Activated CD8-positive, alpha-beta T cell treated with anti-CD3 and anti-CD28 coated beads for 36 hours (primary cell): ENCODE data around the gene WLS. TPM values are rescaled to one million over a fixed set of nuclear protein-coding genes. Genes with fewer than 3 reads are reported as not detected.

Source experiments
- ATAC-seq: fragments of 200-7000 bp; cut with Tn5 transposase; one replicate; pipeline ENCODE4 v1.10.0; 2021; ENCODE audit warnings: mild to moderate bottlenecking, moderate library complexity
- CTCF ChIA-PET: fragments of 350-600 bp; sonication (Branson Sonifier 250); formaldehyde crosslinking; loops from one replicate; lab custom pipeline; 2021; ENCODE audit warnings: antibody characterized with exemption; lab: Charles Lee
- POLR2A ChIA-PET: fragments of 350-600 bp; sonication (Branson Sonifier 250); formaldehyde crosslinking; loops from one replicate; lab custom pipeline; 2021; ENCODE audit warnings: antibody characterized with exemption; lab: Charles Lee
- DNase-seq: peaks from one replicate; pipeline ENCODE4 v3.0.0-alpha.2; 2020
- H3K27ac Mint-ChIP-seq: one replicate; pipeline ENCODE4 v1.8.0; 2021; ENCODE audit warnings: mild to moderate bottlenecking, mixed read lengths
- H3K27me3 Mint-ChIP-seq: one replicate; pipeline ENCODE4 v1.8.0; 2021; ENCODE audit warnings: mixed read lengths
- H3K36me3 Mint-ChIP-seq: one replicate; pipeline ENCODE4 v1.8.0; 2021; ENCODE audit warnings: low read depth, mixed read lengths
- H3K4me1 Mint-ChIP-seq: one replicate; pipeline ENCODE4 v1.8.0; 2021; ENCODE audit warnings: low read depth, mixed read lengths
- H3K4me3 Mint-ChIP-seq: one replicate; pipeline ENCODE4 v1.8.0; 2021; ENCODE audit warnings: mild to moderate bottlenecking, moderate library complexity, mixed read lengths
- H3K9me3 Mint-ChIP-seq: one replicate; pipeline ENCODE4 v1.8.0; 2021; ENCODE audit warnings: mixed read lengths
- CTCF ChIP-seq: fragments of 200-600 bp; IDR thresholded peaks from one replicate; pipeline ENCODE4 v1.8.0; 2022; ENCODE audit warnings: antibody characterized with exemption, mild to moderate bottlenecking
- intact Hi-C: fragments of 100-400 bp; cut with micrococcal nuclease; formaldehyde crosslinking; loops from one replicate; pipeline ENCODE4 v1.10.0; 2022
- total RNA-seq, 2 experiments: library from RNA; stranded (reverse); gene quantifications; one replicate each; pipeline ENCODE4 v1.2.3, GENCODE V29; 2021

Gene WLS
- total RNA-seq, 2 experiments from 2014 or later: not detected

- DNase-seq: no peak
- peaks cover under 1% of the 10 kb centered on the region for H3K4me1 Mint-ChIP-seq
- TF ChIP-seq CTCF: no peak
- no peaks in the 10 kb centered on the region for H3K36me3 Mint-ChIP-seq
- H3K4me3 Mint-ChIP-seq: no peak overlapping the region
- H3K27ac Mint-ChIP-seq: no peak overlapping the region
- POLR2A ChIA-PET: no interaction called here
- CTCF ChIA-PET: no interaction called here
- ATAC-seq: no peak
- intact Hi-C loops: no loop called here
- H3K9me3 Mint-ChIP-seq: no peaks in the 10 kb centered on the region
- peaks cover 5% of the 10 kb centered on the region for H3K27me3 Mint-ChIP-seq
Measured at GRCh38 chr1:68183895-68184294, 48.4 kb downstream of the WLS start.

- CTCF ChIA-PET: no interaction called here
- Mint-ChIP-seq H3K4me3 (no peak overlapping the region), H3K27me3 (peaks cover 5% of the 10 kb centered on the region), H3K27ac (no peak overlapping the region), H3K9me3 (no peaks in the 10 kb centered on the region), H3K4me1 (peaks cover 2% of the 10 kb centered on the region), H3K36me3 (no peaks in the 10 kb centered on the region)
- TF ChIP-seq CTCF: no peak
- intact Hi-C loops: no loop called here
- DNase-seq (no peak), ATAC-seq (no peak)
- POLR2A ChIA-PET: no interaction called here
Measured at GRCh38 chr1:68181165-68181556, 51.2 kb downstream of the WLS start.

- DNase-seq (no peak), ATAC-seq (no peak)
- Mint-ChIP-seq H3K27me3 (peaks cover 4% of the 10 kb centered on the region), H3K4me1 (peaks cover 2% of the 10 kb centered on the region), H3K27ac (no peak overlapping the region), H3K4me3 (no peak overlapping the region), H3K36me3 (no peaks in the 10 kb centered on the region), H3K9me3 (peaks cover 1% of the 10 kb centered on the region)
- intact Hi-C loops: no loop called here
- ChIA-PET CTCF (no interaction called here), POLR2A (no interaction called here)
- no peak for TF ChIP-seq CTCF
Measured at GRCh38 chr1:68180441-68181164, 51.7 kb downstream of the WLS start.

GRCh38 chr1:68178821-68179490, 53.4 kb downstream of the WLS start:
- TF ChIP-seq CTCF: no peak
- H3K27ac Mint-ChIP-seq: no peak overlapping the region
- H3K4me1 Mint-ChIP-seq: peaks cover 2% of the 10 kb centered on the region
- POLR2A ChIA-PET: no interaction called here
- no peaks in the 10 kb centered on the region for H3K36me3 Mint-ChIP-seq
- ATAC-seq (peak; percentile 47), DNase-seq (no peak)
- intact Hi-C loops: no loop called here
- CTCF ChIA-PET: no interaction called here
- peaks cover 3% of the 10 kb centered on the region for H3K9me3 Mint-ChIP-seq
- H3K27me3 Mint-ChIP-seq: no peaks in the 10 kb centered on the region
- no peak overlapping the region for H3K4me3 Mint-ChIP-seq

GRCh38 chr1:68175621-68176398, 56.5 kb downstream of the WLS start:
- Mint-ChIP-seq H3K27ac (no peak overlapping the region), H3K9me3 (peaks cover 3% of the 10 kb centered on the region), H3K36me3 (no peaks in the 10 kb centered on the region), H3K27me3 (no peaks in the 10 kb centered on the region), H3K4me1 (peaks cover 2% of the 10 kb centered on the region), H3K4me3 (no peak overlapping the region)
- ChIA-PET POLR2A (no interaction called here), CTCF (no interaction called here)
- no peak for DNase-seq
- intact Hi-C loops: no loop called here
- TF ChIP-seq CTCF: no peak
- no peak for ATAC-seq
